H1 (cell line): ENCODE results near the gene POLG. TPM values are rescaled to one million over a fixed set of nuclear protein-coding genes. Genes with fewer than 3 reads are reported as not detected.
A peak's percentile ranks its signal among the peaks of the same experiment; 100 is the strongest.

ENCODE experiments used
- CTCF ChIA-PET: fragments of 300-600 bp; sonication (Branson Sonifier 250); formaldehyde crosslinking; loops from one replicate; lab custom pipeline; 2021; ENCODE audit not compliant: partially characterized antibody; lab: Charles Lee
- POLR2A ChIA-PET: fragments of 300-600 bp; sonication (Branson Sonifier 250); formaldehyde crosslinking; loops from one replicate; lab custom pipeline; 2021; ENCODE audit warnings: inconsistent platforms; ENCODE audit not compliant: partially characterized antibody; lab: Charles Lee
- DNase-seq, 2 experiments: peaks; one replicate each; pipeline versions ENCODE4 v3.0.0 to v3.0.0-alpha.2; 2010 to 2022; ENCODE audit warnings: low spot score in 2 of 2, low read depth in 1 of 2, mixed read lengths in 1 of 2
- FAIRE-seq: peaks from 2 replicates; lab custom pipeline; 2011; peaks lifted over from hg19 to GRCh38; lab: Jason Lieb, UNC
- H2AFZ ChIP-seq: 2 replicates; pipeline ENCODE4 v1.8.1; 2012; ENCODE audit warnings: low read length, inconsistent platforms
- H2AK5ac ChIP-seq: 2 replicates; pipeline ENCODE4 v1.6.1; 2013; ENCODE audit warnings: low read depth, low read length
- H2BK120ac ChIP-seq: replicated peaks from 2 replicates; pipeline ENCODE3; 2013; ENCODE audit warnings: low read depth, low read length, inconsistent platforms
- H2BK12ac ChIP-seq: 2 replicates; pipeline ENCODE4 v1.6.1; 2013; ENCODE audit warnings: low read depth, low read length
- H2BK15ac ChIP-seq: 2 replicates; pipeline ENCODE4 v1.6.1; 2013; ENCODE audit warnings: low read length
- H2BK20ac ChIP-seq: 2 replicates; pipeline ENCODE4 v1.6.1; 2013; ENCODE audit warnings: low read length
- H2BK5ac ChIP-seq: 2 replicates; pipeline ENCODE4 v1.6.1; 2013; ENCODE audit warnings: low read depth, low read length
- H3K14ac ChIP-seq: 2 replicates; pipeline ENCODE4 v1.6.1; 2013; ENCODE audit warnings: inconsistent platforms; ENCODE audit not compliant: insufficient read length
- H3K18ac ChIP-seq: 2 replicates; pipeline ENCODE4 v1.6.1; 2013; ENCODE audit warnings: low read length; ENCODE audit errors: extremely low read depth
- H3K23ac ChIP-seq: 2 replicates; pipeline ENCODE4 v1.6.1; 2013; ENCODE audit warnings: inconsistent platforms; ENCODE audit not compliant: insufficient read length
- H3K23me2 ChIP-seq: 2 replicates; pipeline ENCODE4 v1.6.1; 2013; ENCODE audit warnings: low read depth, low read length
- H3K27ac ChIP-seq: 2 replicates; pipeline ENCODE4 v1.6.1; 2011; ENCODE audit warnings: low read depth, low read length, inconsistent platforms
- H3K27me3 ChIP-seq, 4 experiments: replicated peaks in 1 of 4; 1 replicate in 1 of 4; 2 replicates in 3 of 4; pipeline versions ENCODE4 v1.6.1 to v1.8.1; 2011 to 2013; ENCODE audit warnings: low read length in 3 of 4, mild to moderate bottlenecking in 3 of 4, inconsistent platforms in 2 of 4, mixed read lengths in 2 of 4, moderate library complexity in 1 of 4; ENCODE audit not compliant: control insufficient read depth in 3 of 4, insufficient read depth in 3 of 4; ENCODE audit errors: extremely low read depth in 1 of 4
- H3K36me3 ChIP-seq, 4 experiments: 2 replicates each; pipeline versions ENCODE4 v1.6.1 to v1.8.1; 2011 to 2013; ENCODE audit warnings: mild to moderate bottlenecking in 4 of 4, low read length in 3 of 4, moderate library complexity in 2 of 4, control low read depth in 1 of 4, inconsistent platforms in 1 of 4; ENCODE audit not compliant: insufficient read depth in 4 of 4, control insufficient read depth in 2 of 4
- H3K4ac ChIP-seq: replicated peaks from 2 replicates; pipeline ENCODE3; 2013; ENCODE audit warnings: low read length, low read depth, mixed read lengths, inconsistent platforms; ENCODE audit not compliant: insufficient read length
- H3K4me1 ChIP-seq, 4 experiments: replicated peaks in 1 of 4; 1 replicate in 1 of 4; 2 replicates in 3 of 4; pipeline versions ENCODE4 v1.6.1 to v1.8.1; 2011 to 2013; ENCODE audit warnings: low read length in 3 of 4, inconsistent platforms in 2 of 4, mixed read lengths in 1 of 4; ENCODE audit not compliant: insufficient read depth in 4 of 4, control insufficient read depth in 3 of 4
- H3K4me2 ChIP-seq, 2 experiments: 2 replicates each; pipeline versions ENCODE4 v1.6.1 to v1.8.1; 2011 to 2013; ENCODE audit warnings: low read depth in 2 of 2, low read length in 2 of 2, control low read depth in 1 of 2, inconsistent platforms in 1 of 2, mild to moderate bottlenecking in 1 of 2; ENCODE audit not compliant: insufficient read depth in 1 of 2
- H3K4me3 ChIP-seq, 4 experiments: fragments of 200-600, 300-600 bp in 1 of 4; sonication (generic), shearing (Covaris generic), sonication (Bioruptor Twin) in 1 of 4; 2 replicates each; pipeline versions ENCODE4 v1.5.1 to v1.8.1; 2011 to 2016; ENCODE audit warnings: low read length in 4 of 4, low read depth in 3 of 4, control low read depth in 2 of 4, inconsistent platforms in 2 of 4, mild to moderate bottlenecking in 2 of 4, mixed read lengths in 1 of 4, moderate library complexity in 1 of 4; ENCODE audit not compliant: insufficient read depth in 2 of 4; ENCODE audit errors: extremely low read depth in 1 of 4
- H3K56ac ChIP-seq: replicated peaks from 2 replicates; pipeline ENCODE3; 2013; ENCODE audit warnings: low read depth, mild to moderate bottlenecking, mixed read lengths, low read length, inconsistent platforms; ENCODE audit not compliant: insufficient read length
- H3K79me1 ChIP-seq: 2 replicates; pipeline ENCODE4 v1.6.1; 2013; ENCODE audit warnings: low read depth, low read length, control low read depth
- H3K79me2 ChIP-seq, 2 experiments: 2 replicates each; pipeline versions ENCODE4 v1.6.1 to v1.8.1; 2012 to 2013; ENCODE audit warnings: low read length in 2 of 2, mild to moderate bottlenecking in 2 of 2, inconsistent platforms in 1 of 2; ENCODE audit not compliant: insufficient read depth in 2 of 2, control insufficient read depth in 1 of 2
- H3K9ac ChIP-seq, 4 experiments: replicated peaks in 1 of 4; 1 replicate in 1 of 4; 2 replicates in 3 of 4; pipeline versions ENCODE4 v1.6.1 to v1.8.1; 2011 to 2013; ENCODE audit warnings: low read depth in 3 of 4, low read length in 3 of 4, control low read depth in 2 of 4, mild to moderate bottlenecking in 2 of 4, moderate library complexity in 2 of 4, inconsistent platforms in 1 of 4; ENCODE audit errors: extremely low read depth in 1 of 4
- H3K9me3 ChIP-seq, 2 experiments: 2 replicates each; pipeline versions ENCODE4 v1.6.1 to v1.8.1; 2012 to 2013; ENCODE audit warnings: mild to moderate bottlenecking in 2 of 2, moderate library complexity in 2 of 2, control low read depth in 1 of 2, inconsistent platforms in 1 of 2, low read depth in 1 of 2, low read length in 1 of 2, mixed read lengths in 1 of 2; ENCODE audit not compliant: insufficient read depth in 2 of 2
- H4K20me1 ChIP-seq, 2 experiments: replicated peaks in 1 of 2; 2 replicates each; pipeline versions ENCODE3 to v1.8.1; 2011 to 2013; ENCODE audit warnings: inconsistent platforms in 2 of 2, low read length in 2 of 2, mild to moderate bottlenecking in 1 of 2; ENCODE audit not compliant: insufficient read depth in 2 of 2, control insufficient read depth in 1 of 2
- H4K5ac ChIP-seq: 2 replicates; pipeline ENCODE4 v1.6.1; 2013; ENCODE audit warnings: low read length, low read depth, mixed read lengths, inconsistent platforms; ENCODE audit not compliant: insufficient read length
- H4K8ac ChIP-seq: 2 replicates; pipeline ENCODE4 v1.8.0; 2013; ENCODE audit warnings: mild to moderate bottlenecking, moderate library complexity, low read length, inconsistent platforms; ENCODE audit not compliant: insufficient read depth; ENCODE audit errors: extremely low read depth
- H4K91ac ChIP-seq: replicated peaks from 2 replicates; pipeline ENCODE3; 2013; ENCODE audit warnings: low read length, mixed read lengths, inconsistent platforms; ENCODE audit not compliant: insufficient read length
- ASH2L ChIP-seq: fragments of 200-600, 300-600 bp; sonication (generic); IDR thresholded peaks from one replicate; pipeline ENCODE4 v1.7.1; 2017; ENCODE audit warnings: low read length
- BRCA1 ChIP-seq: IDR thresholded peaks from 2 replicates; pipeline ENCODE4 v1.6.1; 2012; ENCODE audit warnings: low read depth, low read length, improper control_type of control experiment
- HDAC2 ChIP-seq, 2 experiments: fragments of 300-600 bp in 1 of 2; sonication (generic) in 1 of 2; IDR thresholded peaks; 2 replicates each; pipeline ENCODE4 v1.6.1; 2011 to 2012; ENCODE audit warnings: low read depth in 2 of 2, low read length in 2 of 2, mild to moderate bottlenecking in 2 of 2, moderate library complexity in 2 of 2, borderline replicate concordance in 1 of 2, inconsistent platforms in 1 of 2
- MAFK ChIP-seq: IDR thresholded peaks from 2 replicates; pipeline ENCODE4 v1.6.1; 2012; ENCODE audit warnings: low read depth, mild to moderate bottlenecking, improper control_type of control experiment, low read length
- NRF1 ChIP-seq: IDR thresholded peaks from 2 replicates; pipeline ENCODE4 v1.6.1; 2011; ENCODE audit warnings: mild to moderate bottlenecking, low read depth, low read length, improper control_type of control experiment
- SP2 ChIP-seq: IDR thresholded peaks from 2 replicates; pipeline ENCODE4 v1.6.1; 2012; ENCODE audit warnings: mild to moderate bottlenecking, low read length, inconsistent platforms
- SUZ12 ChIP-seq: fragments of 200-600 bp; sonication (generic); IDR thresholded peaks from 2 replicates; pipeline ENCODE4 v1.6.1; 2012; ENCODE audit warnings: mild to moderate bottlenecking, inconsistent platforms, low read length, moderate library complexity, mixed read lengths
- ZNF274 ChIP-seq: IDR thresholded peaks from 2 replicates; pipeline ENCODE4 v1.7.0; 2012; ENCODE audit warnings: low read length, borderline replicate concordance; ENCODE audit errors: extremely low read depth
- WGBS, 2 experiments: shearing (Covaris generic) in 1 of 2; methylation state at CpG; one replicate each; pipeline versions ENCODE4 v1.1.6 to v1.1.7; 2013 to 2015; ENCODE audit warnings: low lambda C conversion rate in 2 of 2, mixed read lengths in 2 of 2, inconsistent platforms in 1 of 2, low coverage in 1 of 2, missing lambda C conversion rate in 1 of 2; ENCODE audit not compliant: insufficient replicate concordance in 2 of 2, insufficient coverage in 1 of 2, insufficient read length in 1 of 2; ENCODE audit errors: extremely low coverage in 1 of 2, missing lambda C conversion rate in 1 of 2; 5-methylcytosine and 5-hydroxymethylcytosine counted together
- polyA plus RNA-seq, 7 experiments: library from polyadenylated mRNA; depleted of rRNA in 3 of 7; stranded (reverse) in 5 of 7; unstranded in 2 of 7; fragments of >200 nt in 5 of 7; fragments of 200-250 nt in 2 of 7; gene quantifications; 1 replicate in 5 of 7; 2 replicates in 1 of 7; 4 replicates in 1 of 7; pipeline versions ENCODE4 v1.2.1 to v1.2.3, GENCODE V29; 2011 to 2013; ENCODE audit warnings: missing spikeins in 2 of 7, mixed read lengths in 2 of 7
- total RNA-seq: library from RNA; stranded (reverse); fragmentation: NEBNext Ultra II Directional; extraction: Animal tissue kit (Norgen Biotek cat#: 25700); gene quantifications from 2 replicates; pipeline ENCODE4 v1.2.1, GENCODE V29; 2021
- TF ChIP-seq, protein P1 (sequence below): IDR thresholded peaks from 2 replicates; pipeline ENCODE4 v1.6.1; 2012; ENCODE audit warnings: inconsistent platforms

The POLG gene
- total and polyA plus RNA-seq, 2 of the 8 experiments (the other 6 are each of a cell fraction or from before 2014, with no cell fraction given) = 14.8 to 52.3 TPM

- H4K91ac ChIP-seq = no peak overlapping the region
- no peaks in the 10 kb centered on the region; a peak in 1 of 4 replicates for H3K9me3 ChIP-seq
- H3K4me1 ChIP-seq = peaks cover 7 to 32% (median 19%) of the 10 kb centered on the region in 4 experiments
- no peak overlapping the region for H3K4ac ChIP-seq
- H3K4me3 ChIP-seq = peak overlapping the region in 2 of 4 experiments; percentile 4 to 50; a peak in 3 of 8 replicates
- no peak overlapping the region for H2BK120ac ChIP-seq
- peak in 1 of 2 experiments; percentile 83 for DNase-seq
- H3K18ac ChIP-seq = no peak overlapping the region; the same call in 1 of the 2 replicates
- H3K79me1 ChIP-seq = no peaks in the 10 kb centered on the region
- H3K27me3 ChIP-seq = peaks cover 97 to 100% (median 99%) of the 10 kb centered on the region in 4 experiments
- H2BK15ac ChIP-seq = no peak overlapping the region
- H4K20me1 ChIP-seq = peaks cover 17 to 43% of the 10 kb centered on the region in 2 experiments
- H3K14ac ChIP-seq = no peak overlapping the region
- H2BK12ac ChIP-seq = peak overlapping the region; percentile 17; the same call in 1 of the 2 replicates
- no peak overlapping the region for H3K23ac ChIP-seq
- H4K8ac ChIP-seq = no peak overlapping the region
- H3K27ac ChIP-seq = no peak overlapping the region
- FAIRE-seq = no peak
- H4K5ac ChIP-seq = no peak overlapping the region
- no peak overlapping the region for H3K56ac ChIP-seq
- ChIA-PET POLR2A (interaction anchor here (0.6 to 5.2 kb wide), 11 partner anchors 9 to 60 kb away, joined by 3 to 26 read pairs (median 4); no protein-coding TSS in a partner anchor), CTCF (interaction anchor here (0.9 to 5.3 kb wide), 8 partner anchors 10 to 106 kb away, joined by 3 to 77 read pairs (median 8); no protein-coding TSS in a partner anchor)
- H3K4me2 ChIP-seq = peak overlapping the region; percentile 58 to 80
- H3K36me3 ChIP-seq = no peaks in the 10 kb centered on the region; a peak in 1 of 8 replicates
- peaks cover 7% of the 10 kb centered on the region; the same call in 1 of the 2 replicates for H3K23me2 ChIP-seq
- H2BK5ac ChIP-seq = no peak overlapping the region
- 3% methylated on average over 25 of the region's 34 CpGs; no CpG with 5 or more reads in 1 of the 2 experiments for WGBS, 2 experiments
- no peak overlapping the region for H3K9ac ChIP-seq
- H2AFZ ChIP-seq = no peak overlapping the region
- H2BK20ac ChIP-seq = 0 out of 2 replicates have a peak overlapping the region, but pooled peaks have one; percentile 72
- 0 out of 2 replicates have a peak overlapping the region, but pooled peaks have one; percentile 94 for H2AK5ac ChIP-seq
- H3K79me2 ChIP-seq = no peaks in the 10 kb centered on the region
- no peak for TF ChIP-seq BRCA1
- no peak for TF ChIP-seq SP2
- TF ChIP-seq ASH2L = no peak
- no peak for TF ChIP-seq NRF1
- peak; percentile 68; the same call in 1 of the 2 replicates for TF ChIP-seq SUZ12
- TF ChIP-seq HDAC2 (IDR thresholded peaks at IDR 0.05; ENCODE audit: borderline replicate concordance in 1 of 2, low read depth in 2 of 2, low read length in 2 of 2) = no peak
- TF ChIP-seq, protein P1, sequence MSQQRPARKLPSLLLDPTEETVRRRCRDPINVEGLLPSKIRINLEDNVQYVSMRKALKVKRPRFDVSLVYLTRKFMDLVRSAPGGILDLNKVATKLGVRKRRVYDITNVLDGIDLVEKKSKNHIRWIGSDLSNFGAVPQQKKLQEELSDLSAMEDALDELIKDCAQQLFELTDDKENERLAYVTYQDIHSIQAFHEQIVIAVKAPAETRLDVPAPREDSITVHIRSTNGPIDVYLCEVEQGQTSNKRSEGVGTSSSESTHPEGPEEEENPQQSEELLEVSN = no peak; the same call in 1 of the 2 replicates
- TF ChIP-seq ZNF274 = no peak
- TF ChIP-seq MAFK = no peak
Measured at GRCh38 chr15:89368566-89369223, 34.1 kb upstream of the POLG start.
